ENCODE data around the gene KLHDC7B. TPM values are rescaled to one million over a fixed set of nuclear protein-coding genes. Genes with fewer than 3 reads are reported as not detected.
A peak's percentile ranks its signal among the peaks of the same experiment; 100 is the strongest.

Gene KLHDC7B
- total and polyA plus RNA-seq, 10 of the 15 experiments (the other 5 are each of a cell fraction or from before 2014, with no cell fraction given) = 0.05 to 2.2 (median 0.93) TPM; not detected in 2

GRCh38 chr22:50507991-50508884, 37.5 kb upstream of the KLHDC7B start, which contains the start of gene NCAPH2 (continued):
- TF ChIP-seq ATF7 (IDR thresholded peaks at IDR 0.05; ENCODE audit: low read depth) = peak; percentile 95
- no peak for TF ChIP-seq WRNIP1 (IDR thresholded peaks at IDR 0.05; ENCODE audit: borderline replicate concordance, low read depth, low read length)
- peak; percentile 84; the same call in 1 of the 2 replicates for TF ChIP-seq HDAC2 (IDR thresholded peaks at IDR 0.05)
- TF ChIP-seq ESRRA (IDR thresholded peaks at IDR 0.05; ENCODE audit: low read length) = peak; percentile 23; the same call in 1 of the 2 replicates
- peak; percentile 100 for TF ChIP-seq RB1 (IDR thresholded peaks at IDR 0.05; ENCODE audit: borderline replicate concordance)
- peak; percentile 86 for TF ChIP-seq E2F8 (IDR thresholded peaks at IDR 0.05; ENCODE audit: low read depth, partially characterized antibody)
- no peak for TF ChIP-seq CHD1 (IDR thresholded peaks at IDR 0.05; ENCODE audit: low read depth, low read length)
- peak; percentile 25 to 30; a peak in 1 of 4 replicates for TF ChIP-seq BHLHE40 (IDR thresholded peaks at IDR 0.05; ENCODE audit: borderline replicate concordance in 1 of 2, low read depth in 2 of 2, low read length in 1 of 2)
- peak; percentile 56; the same call in 1 of the 2 replicates for TF ChIP-seq ZBTB40 (IDR thresholded peaks at IDR 0.05; ENCODE audit: borderline replicate concordance)
- TF ChIP-seq EGR1 (IDR thresholded peaks at IDR 0.05; ENCODE audit: borderline replicate concordance in 1 of 2, low read depth in 2 of 2, low read length in 2 of 2) = peak; percentile 30 to 93
- TF ChIP-seq SMAD5 (IDR thresholded peaks at IDR 0.05; ENCODE audit: low read depth) = peak; percentile 37; the same call in 1 of the 2 replicates
- TF ChIP-seq CBFB (IDR thresholded peaks at IDR 0.05; ENCODE audit: low read depth) = peak; percentile 74
- TF ChIP-seq IKZF2 (IDR thresholded peaks at IDR 0.05) = 0 out of 4 replicates have a peak, but pooled peaks of 1 of the 2 experiments have one; percentile 24
- TF ChIP-seq CBX3 (IDR thresholded peaks at IDR 0.05; ENCODE audit: borderline replicate concordance, low read depth) = no peak
- peak; percentile 51 for TF ChIP-seq MXI1 (IDR thresholded peaks at IDR 0.05; ENCODE audit: low read depth, low read length)
- TF ChIP-seq YBX1 (IDR thresholded peaks at IDR 0.05) = no peak
- peak; percentile 22 for TF ChIP-seq MEF2B (IDR thresholded peaks at IDR 0.05; ENCODE audit: partially characterized antibody, poor library complexity, severe bottlenecking)
- TF ChIP-seq PBX3 (IDR thresholded peaks at IDR 0.05; ENCODE audit: insufficient replicate concordance, low read depth, low read length) = peak; percentile 84
- peak; percentile 45 for TF ChIP-seq NR2C1 (IDR thresholded peaks at IDR 0.05)

All from GM12878 (cell line).